Inferior parietal cortex (tissue), 1 donor: Measurements from ENCODE around the gene KCNIP4.
"Not testable (repeated sequence)": the region's sequence is repeated elsewhere in the genome, so short reads cannot be mapped to it uniquely, and the experiment has no call there.

Experiments used
- DNase-seq: peaks from one replicate; pipeline ENCODE4 v3.0.0-alpha.2; 2016; ENCODE audit errors: extremely low spot score

Gene KCNIP4

GRCh38 chr4:21366312-21366711 is 582.3 kb downstream of the KCNIP4 start:
- DNase-seq = no peak

DNA sequence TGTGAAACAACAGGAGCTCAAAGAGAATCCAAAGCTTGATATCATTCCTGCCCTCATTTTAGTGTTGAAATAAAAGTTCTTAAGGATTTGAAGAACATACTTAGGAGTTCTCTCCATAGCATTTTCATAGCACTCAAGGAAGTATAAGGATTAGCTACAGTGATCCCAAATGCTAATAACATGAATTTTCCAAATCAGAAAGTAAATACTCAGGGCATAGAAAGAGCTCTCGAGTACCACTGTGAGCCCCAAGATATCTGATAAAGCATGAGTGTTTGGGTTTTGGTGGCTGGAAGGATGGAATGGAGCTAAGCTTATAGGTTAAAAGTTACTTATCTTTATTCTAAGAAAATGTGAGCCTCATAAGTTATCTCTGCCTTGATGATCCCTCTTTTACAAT is 584.9 kb downstream of the KCNIP4 start:
- DNase-seq = no peak

DNA sequence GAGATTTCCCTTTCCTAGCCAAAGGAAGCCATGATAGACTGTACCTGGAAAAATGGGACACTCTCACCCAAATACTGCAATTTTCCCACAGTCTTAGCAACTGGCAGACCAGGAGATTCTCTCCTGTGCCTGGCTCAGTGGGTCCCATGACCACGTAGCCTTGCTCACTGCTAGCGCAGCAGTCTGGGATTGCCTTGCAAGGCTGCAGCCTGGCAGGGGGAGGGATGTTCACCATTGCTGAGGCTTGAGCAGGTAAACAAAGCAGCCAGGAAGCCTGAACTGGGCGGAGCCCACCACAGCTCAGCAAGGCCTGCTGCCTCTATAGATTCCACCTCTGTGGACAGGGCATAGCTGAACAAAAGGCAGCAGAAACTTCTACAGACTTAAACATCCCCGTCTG is 596.2 kb downstream of the KCNIP4 start:
- DNase-seq = not testable (repeated sequence)

GRCh38 chr4:21347142-21347541 is 601.4 kb downstream of the KCNIP4 start:
- no peak for DNase-seq

DNA sequence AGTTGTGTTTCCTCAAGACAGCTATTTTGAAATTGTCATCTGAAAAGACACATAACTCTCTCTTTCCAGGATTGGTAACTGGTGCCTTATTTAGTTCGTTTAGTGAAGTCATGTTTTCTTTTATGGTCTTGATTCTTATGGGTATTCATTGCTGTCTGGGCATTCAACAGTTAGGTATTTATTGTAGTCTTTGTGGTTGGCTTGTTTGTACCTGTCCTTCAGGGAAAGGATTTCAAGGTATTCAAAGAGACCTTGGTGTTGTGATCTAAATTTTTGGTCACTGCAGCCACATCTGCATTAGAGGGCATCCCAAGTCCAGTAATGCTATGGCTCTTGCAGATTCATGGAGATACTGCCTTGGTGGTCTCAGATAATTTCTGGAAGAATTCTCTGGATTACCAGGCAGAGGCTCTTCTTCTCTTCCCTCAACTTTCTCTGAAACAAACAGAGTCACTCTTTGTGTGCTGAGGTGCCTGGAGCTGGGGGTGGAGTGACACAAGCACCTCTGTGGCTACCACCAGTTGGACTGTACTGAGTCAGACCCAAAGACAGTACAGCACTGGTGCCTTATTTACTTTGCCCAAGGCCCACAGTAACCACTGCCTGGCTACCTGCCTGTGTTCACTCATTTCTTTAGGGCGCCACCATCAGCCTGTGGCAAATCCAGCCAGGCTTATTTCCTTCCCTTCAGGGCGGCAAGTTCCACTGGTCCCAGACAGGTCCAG is 620.4 kb downstream of the KCNIP4 start:
- DNase-seq = no peak

DNA sequence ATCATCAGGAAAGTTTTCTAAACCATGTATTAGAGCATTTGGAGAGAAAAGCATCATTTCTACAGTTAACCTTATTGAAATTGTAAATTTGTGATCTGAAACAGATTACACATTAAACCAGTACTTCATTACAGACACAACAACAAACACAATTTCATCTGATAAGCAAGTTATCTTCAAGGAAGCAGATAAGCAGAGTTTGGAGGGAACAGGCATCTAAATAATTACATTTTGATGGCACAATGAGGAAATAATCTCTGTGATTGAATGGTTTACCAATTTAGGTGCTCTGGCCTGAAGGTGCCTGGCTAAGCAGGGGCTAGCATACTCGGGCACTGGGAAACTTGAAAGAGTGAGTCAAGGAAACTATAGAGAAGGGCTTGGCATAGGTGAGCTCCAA is 628.5 kb downstream of the KCNIP4 start:
- no peak for DNase-seq

DNA sequence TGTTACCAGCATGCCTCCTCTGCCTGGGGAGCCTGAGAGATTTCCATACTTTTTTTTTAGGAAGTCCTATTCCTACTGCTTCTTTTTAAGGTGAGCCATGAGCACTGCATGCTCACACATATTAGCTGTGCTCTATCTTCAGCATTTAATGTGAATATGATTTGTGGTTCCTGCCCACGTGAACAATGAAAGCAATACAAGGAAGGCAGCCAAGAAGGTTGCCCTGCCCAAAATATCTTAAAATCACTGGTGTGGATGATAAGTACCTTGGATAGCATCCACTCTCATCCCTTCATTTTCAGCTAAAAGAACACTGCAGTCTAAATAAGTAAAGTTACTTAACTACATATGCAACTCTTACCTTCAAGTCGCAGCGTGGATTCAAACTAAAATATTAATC is 640.9 kb downstream of the KCNIP4 start:
- DNase-seq = no peak

DNA sequence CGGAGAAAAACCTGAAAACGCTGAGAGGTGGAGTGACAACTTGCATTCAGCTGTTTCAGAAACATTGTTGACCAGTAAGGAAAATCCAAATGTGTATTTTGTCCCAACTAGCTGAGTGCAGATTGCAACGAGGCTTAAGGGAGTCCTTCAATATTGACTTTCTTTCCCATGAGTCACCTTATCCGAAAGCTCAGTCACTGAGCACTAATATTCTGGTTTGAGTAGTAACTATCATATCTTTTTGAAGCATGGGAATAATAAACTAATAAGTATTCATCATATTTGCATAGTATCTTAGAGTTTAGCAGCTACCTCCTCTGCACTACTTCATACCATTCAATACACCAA is 644.1 kb downstream of the KCNIP4 start:
- DNase-seq = no peak

GRCh38 chr4:21290562-21290961 is 658.0 kb downstream of the KCNIP4 start:
- no peak for DNase-seq

GRCh38 chr4:21276046-21276445 is 672.5 kb downstream of the KCNIP4 start:
- no peak for DNase-seq

GRCh38 chr4:21271439-21272052 is 677.0 kb downstream of the KCNIP4 start:
- DNase-seq = no peak

DNA sequence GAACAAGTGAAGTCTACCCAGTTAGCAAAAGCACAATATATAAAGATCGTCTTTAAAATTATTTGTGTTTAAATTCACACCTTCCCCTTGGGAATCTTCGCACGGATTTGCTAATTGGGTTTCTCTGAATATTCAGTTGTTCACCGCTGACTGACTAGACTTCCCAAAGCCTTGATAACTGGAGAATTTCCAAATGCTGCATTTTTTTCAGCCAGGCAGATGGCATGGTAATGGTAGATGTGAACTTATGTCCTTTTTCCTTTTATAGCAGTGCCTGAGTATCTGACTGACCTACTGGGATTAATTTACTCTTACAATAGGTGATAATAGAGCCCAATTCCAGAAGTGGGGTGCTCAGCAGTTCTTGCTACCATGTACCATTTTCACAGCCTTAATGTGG is 700.2 kb downstream of the KCNIP4 start:
- no peak for DNase-seq

GRCh38 chr4:21242163-21242562 is 706.4 kb downstream of the KCNIP4 start:
- DNase-seq = no peak

- no peak for DNase-seq
Observed at GRCh38 chr4:21226637-21227538, 721.7 kb downstream of the KCNIP4 start.

DNA sequence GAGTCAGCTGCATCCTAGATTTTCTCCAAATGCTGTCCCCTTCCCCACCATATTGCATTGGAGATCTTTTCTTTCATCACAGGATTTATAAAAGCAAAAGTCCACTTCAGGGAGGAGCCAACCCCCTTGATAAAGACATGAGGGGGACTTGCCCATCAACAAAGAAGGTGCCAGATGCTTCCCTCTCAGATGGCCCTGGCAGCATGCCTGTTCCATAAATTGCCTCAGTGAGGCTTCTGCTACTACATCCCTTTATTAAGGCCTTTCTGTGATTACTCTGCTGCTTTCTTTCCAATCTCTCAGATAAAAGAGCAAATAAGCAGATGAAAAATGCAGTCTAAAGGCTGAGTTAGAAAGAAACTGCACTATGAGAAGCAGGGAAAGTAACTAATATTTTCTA is 736.7 kb downstream of the KCNIP4 start:
- no peak for DNase-seq

DNA sequence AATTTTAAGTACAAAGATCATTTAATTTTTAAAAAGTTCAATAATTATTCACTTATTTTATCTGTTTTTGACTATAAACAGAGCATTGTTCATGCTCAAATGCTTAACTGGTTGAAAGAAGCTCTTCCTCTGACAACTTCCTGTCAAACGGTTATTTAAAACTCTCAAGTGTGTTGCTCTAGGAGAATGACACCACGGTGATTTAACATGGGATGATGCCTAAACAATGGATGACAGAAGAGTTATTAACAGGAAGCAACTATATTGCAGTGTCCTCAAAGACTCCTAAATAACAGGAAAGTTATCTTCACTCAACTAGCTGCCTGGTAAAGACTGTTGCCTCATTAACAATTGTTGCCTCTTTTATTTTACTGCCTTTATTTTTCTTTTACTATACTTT is 738.7 kb downstream of the KCNIP4 start:
- no peak for DNase-seq

DNA sequence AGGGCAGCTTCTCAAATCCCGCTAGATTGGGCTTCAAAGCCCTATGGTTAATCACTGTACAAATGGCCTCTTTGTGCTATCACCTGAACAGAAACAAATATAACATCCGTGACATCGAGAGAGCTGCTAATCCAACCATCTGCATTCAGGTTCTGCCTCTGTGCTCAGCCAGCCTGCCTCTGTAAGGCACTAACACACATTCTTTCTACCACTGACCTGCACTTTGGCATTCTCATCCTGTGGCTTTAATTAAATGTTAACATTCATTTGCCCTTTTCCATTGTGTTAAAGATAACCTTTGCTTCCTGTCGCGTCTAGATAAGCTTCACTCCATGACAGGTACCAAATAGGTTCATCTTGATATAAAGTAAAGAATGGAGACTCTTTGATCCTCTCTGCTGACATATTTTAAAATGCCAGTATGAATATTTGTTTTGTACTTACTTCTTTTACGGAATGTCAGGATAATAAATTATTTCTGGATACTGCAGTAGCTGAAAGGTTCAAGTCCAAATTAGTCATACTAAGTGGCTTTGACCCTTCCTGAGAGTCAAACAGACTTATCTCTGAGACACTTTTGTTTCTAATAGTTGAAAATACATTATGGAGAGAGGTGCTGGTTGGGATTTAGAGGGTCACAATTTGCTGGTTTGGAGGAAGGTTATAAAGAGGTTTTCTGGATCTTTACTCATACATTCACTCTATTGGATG is 742.6 kb downstream of the KCNIP4 start:
- no peak for DNase-seq

- no peak for DNase-seq
Observed at GRCh38 chr4:21203416-21203815, 745.2 kb downstream of the KCNIP4 start.

- peak; percentile 16 for DNase-seq
Observed at GRCh38 chr4:21202959-21203358, 745.6 kb downstream of the KCNIP4 start.

- DNase-seq = no peak
Observed at GRCh38 chr4:21198683-21199082, 749.9 kb downstream of the KCNIP4 start.

DNA sequence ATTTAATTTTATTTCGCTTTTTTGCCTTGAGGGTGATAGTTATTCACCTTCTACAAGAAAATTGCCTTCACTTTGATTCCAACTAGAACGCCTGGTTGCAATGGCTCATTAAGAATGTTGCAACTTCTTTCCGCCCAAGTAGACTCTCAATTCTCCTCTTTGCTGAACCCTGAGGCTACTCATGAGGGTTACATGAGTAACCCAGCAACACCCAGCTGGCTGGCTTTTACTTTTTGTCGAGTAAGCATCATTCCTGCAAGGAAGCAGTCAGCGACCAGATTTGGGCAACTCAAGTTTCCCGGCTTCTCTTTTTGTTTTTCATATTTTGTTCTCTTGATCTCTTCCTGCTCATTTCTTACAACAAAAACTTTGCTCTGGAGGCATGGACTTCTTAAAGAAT is 752.9 kb downstream of the KCNIP4 start:
- no peak for DNase-seq

DNA sequence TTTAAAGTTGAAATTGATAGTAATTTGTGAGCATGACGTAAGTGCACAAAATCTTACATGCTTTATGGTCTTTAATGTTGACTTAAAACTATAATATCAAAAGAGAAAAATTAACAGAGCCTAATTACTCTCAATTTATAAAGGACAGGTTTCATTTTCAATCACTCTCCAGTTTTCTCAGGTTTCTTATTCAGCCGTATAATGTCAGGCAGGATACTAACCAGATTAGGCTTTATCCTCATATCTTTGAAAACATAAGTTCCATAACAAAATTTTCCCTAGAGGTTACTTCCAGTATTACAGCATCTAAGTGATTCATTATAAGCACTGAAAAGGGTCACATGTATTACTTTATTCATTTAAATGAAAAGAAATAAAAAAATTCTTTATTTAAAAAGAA is 756.2 kb downstream of the KCNIP4 start:
- DNase-seq = no peak
